KMS-11 (cell line): ENCODE measurements around the gene CRHR1.

Experiments
- H2AFZ ChIP-seq: fragments of 200-600 bp; sonication (generic); 2 replicates; pipeline ENCODE4 v1.6.1; 2016; ENCODE audit warnings: antibody characterized with exemption, mixed run types, low read depth
- H3K27ac ChIP-seq: fragments of 200-600 bp; sonication (generic); 2 replicates; pipeline ENCODE4 v1.6.1; 2016; ENCODE audit warnings: mild to moderate bottlenecking, mixed run types
- H3K27me3 ChIP-seq: fragments of 200-600 bp; sonication (generic); 2 replicates; pipeline ENCODE4 v1.6.1; 2017; ENCODE audit warnings: mild to moderate bottlenecking, low read depth, mixed run types, moderate library complexity; ENCODE audit not compliant: insufficient read depth
- H3K36me3 ChIP-seq: fragments of 200-600 bp; sonication (generic); 2 replicates; pipeline ENCODE4 v1.6.1; 2017; ENCODE audit warnings: mild to moderate bottlenecking, mixed run types; ENCODE audit not compliant: insufficient read depth
- H3K4me1 ChIP-seq: fragments of 200-600 bp; sonication (generic); 2 replicates; pipeline ENCODE4 v1.6.1; 2016; ENCODE audit warnings: mild to moderate bottlenecking, low read depth, mixed run types; ENCODE audit not compliant: poor library complexity, severe bottlenecking
- H3K4me2 ChIP-seq: fragments of 200-600 bp; sonication (generic); 2 replicates; pipeline ENCODE4 v1.7.0; 2016; ENCODE audit warnings: mild to moderate bottlenecking, mixed run types
- H3K4me3 ChIP-seq: fragments of 200-600 bp; sonication (generic); IDR thresholded peaks from 2 replicates; pipeline ENCODE4 v1.6.1; 2017; ENCODE audit warnings: low read depth, low read length, mixed read lengths; ENCODE audit not compliant: insufficient read depth
- H3K79me2 ChIP-seq: fragments of 200-600 bp; sonication (generic); 2 replicates; pipeline ENCODE4 v1.6.1; 2016; ENCODE audit warnings: low read depth, mixed run types; ENCODE audit not compliant: insufficient read depth
- H3K9ac ChIP-seq: fragments of 200-600 bp; sonication (generic); 2 replicates; pipeline ENCODE4 v1.6.1; 2016; ENCODE audit warnings: mild to moderate bottlenecking, mixed run types
- H4K20me1 ChIP-seq: fragments of 200-600 bp; sonication (generic); 2 replicates; pipeline ENCODE4 v1.6.1; 2016; ENCODE audit warnings: mild to moderate bottlenecking, mixed run types; ENCODE audit not compliant: insufficient read depth
- TF ChIP-seq, protein P1 (sequence below): fragments of 200-600 bp; sonication (generic); conservative IDR thresholded peaks from 2 replicates; pipeline ENCODE4 v1.6.1; 2017; ENCODE audit warnings: low read depth, mild to moderate bottlenecking, antibody characterized with exemption, low read length, moderate library complexity, mixed read lengths

CRHR1 gene

GRCh38 chr17:45794840-45795239 lies 10.7 kb downstream of the CRHR1 start:
- H4K20me1 ChIP-seq = no peaks in the 10 kb centered on the region
- TF ChIP-seq, protein P1, sequence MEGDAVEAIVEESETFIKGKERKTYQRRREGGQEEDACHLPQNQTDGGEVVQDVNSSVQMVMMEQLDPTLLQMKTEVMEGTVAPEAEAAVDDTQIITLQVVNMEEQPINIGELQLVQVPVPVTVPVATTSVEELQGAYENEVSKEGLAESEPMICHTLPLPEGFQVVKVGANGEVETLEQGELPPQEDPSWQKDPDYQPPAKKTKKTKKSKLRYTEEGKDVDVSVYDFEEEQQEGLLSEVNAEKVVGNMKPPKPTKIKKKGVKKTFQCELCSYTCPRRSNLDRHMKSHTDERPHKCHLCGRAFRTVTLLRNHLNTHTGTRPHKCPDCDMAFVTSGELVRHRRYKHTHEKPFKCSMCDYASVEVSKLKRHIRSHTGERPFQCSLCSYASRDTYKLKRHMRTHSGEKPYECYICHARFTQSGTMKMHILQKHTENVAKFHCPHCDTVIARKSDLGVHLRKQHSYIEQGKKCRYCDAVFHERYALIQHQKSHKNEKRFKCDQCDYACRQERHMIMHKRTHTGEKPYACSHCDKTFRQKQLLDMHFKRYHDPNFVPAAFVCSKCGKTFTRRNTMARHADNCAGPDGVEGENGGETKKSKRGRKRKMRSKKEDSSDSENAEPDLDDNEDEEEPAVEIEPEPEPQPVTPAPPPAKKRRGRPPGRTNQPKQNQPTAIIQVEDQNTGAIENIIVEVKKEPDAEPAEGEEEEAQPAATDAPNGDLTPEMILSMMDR = no peak
- H3K4me3 ChIP-seq = no peak overlapping the region
- H3K27ac ChIP-seq = no peak overlapping the region
- no peak overlapping the region for H2AFZ ChIP-seq
- no peaks in the 10 kb centered on the region for H3K36me3 ChIP-seq
- H3K4me2 ChIP-seq = no peak overlapping the region
- H3K79me2 ChIP-seq = no peaks in the 10 kb centered on the region
- no peak overlapping the region for H3K9ac ChIP-seq
- no peaks in the 10 kb centered on the region for H3K4me1 ChIP-seq
- H3K27me3 ChIP-seq = peaks cover 81% of the 10 kb centered on the region

DNA sequence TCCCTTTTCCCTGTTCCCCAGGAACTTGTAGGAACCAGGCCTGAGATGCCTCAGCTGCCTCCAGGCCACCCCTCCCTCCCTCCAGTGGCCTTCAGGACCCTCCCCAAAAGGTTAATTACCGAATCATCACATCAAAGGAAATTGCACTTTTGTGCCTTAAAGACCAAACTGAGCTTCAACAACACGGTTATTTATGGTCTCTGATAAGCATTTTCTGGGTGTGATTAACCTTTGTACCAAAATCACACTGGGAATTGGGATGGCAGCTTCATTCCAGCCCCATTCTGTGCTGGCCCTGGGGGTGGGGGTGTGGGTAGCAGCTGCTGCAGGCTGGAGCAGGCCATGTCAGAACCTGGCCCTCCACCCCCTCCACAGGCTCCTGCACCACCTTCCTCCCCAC lies 16.7 kb downstream of the CRHR1 start:
- TF ChIP-seq, protein P1 = no peak
- Histone ChIP-seq H3K4me3 (no peak overlapping the region), H3K9ac (no peak overlapping the region), H3K4me2 (no peak overlapping the region), H3K27me3 (peaks cover 91% of the 10 kb centered on the region), H4K20me1 (no peaks in the 10 kb centered on the region), H3K79me2 (no peaks in the 10 kb centered on the region), H3K4me1 (no peaks in the 10 kb centered on the region), H3K27ac (no peak overlapping the region), H3K36me3 (no peaks in the 10 kb centered on the region), H2AFZ (no peak overlapping the region)

- no peaks in the 10 kb centered on the region for H3K79me2 ChIP-seq
- H4K20me1 ChIP-seq = no peaks in the 10 kb centered on the region
- H3K4me1 ChIP-seq = no peaks in the 10 kb centered on the region
- no peak overlapping the region for H3K27ac ChIP-seq
- no peak overlapping the region for H2AFZ ChIP-seq
- H3K9ac ChIP-seq = no peak overlapping the region
- no peak overlapping the region for H3K4me3 ChIP-seq
- H3K27me3 ChIP-seq = peaks cover 91% of the 10 kb centered on the region
- no peak overlapping the region for H3K4me2 ChIP-seq
- no peaks in the 10 kb centered on the region for H3K36me3 ChIP-seq
- TF ChIP-seq, protein P1 = no peak
These were observed 17.3 kb downstream of the CRHR1 start for GRCh38 chr17:45801421-45801820.

DNA sequence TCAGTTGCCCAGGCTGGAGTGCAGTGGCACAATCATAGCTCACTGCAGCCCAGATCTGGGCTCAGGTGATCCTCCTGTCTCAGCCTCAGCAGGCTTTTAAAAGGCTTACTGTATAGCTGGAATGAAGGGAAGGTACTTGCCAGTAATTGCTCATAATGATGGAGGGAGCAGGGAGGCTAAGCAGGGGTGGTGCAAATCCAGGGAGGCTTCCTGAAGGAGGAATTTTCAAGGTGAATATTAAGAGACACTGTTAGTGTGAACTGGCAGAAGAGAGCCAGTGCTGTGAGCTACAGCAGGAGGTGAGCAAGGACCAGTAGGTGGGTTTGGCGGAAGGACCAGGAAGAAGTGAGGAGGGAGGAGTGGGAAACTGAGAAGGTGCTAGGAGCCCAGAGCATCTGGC lies 24.7 kb downstream of the CRHR1 start:
- H3K4me2 ChIP-seq = no peak overlapping the region
- no peak overlapping the region for H2AFZ ChIP-seq
- H3K27me3 ChIP-seq = peaks cover 47% of the 10 kb centered on the region
- no peak overlapping the region for H3K4me3 ChIP-seq
- H3K27ac ChIP-seq = no peak overlapping the region
- no peak overlapping the region for H3K9ac ChIP-seq
- TF ChIP-seq, protein P1 = no peak
- H3K36me3 ChIP-seq = no peaks in the 10 kb centered on the region
- H3K79me2 ChIP-seq = no peaks in the 10 kb centered on the region
- no peaks in the 10 kb centered on the region for H3K4me1 ChIP-seq
- no peaks in the 10 kb centered on the region for H4K20me1 ChIP-seq

- no peak overlapping the region for H3K27ac ChIP-seq
- H3K9ac ChIP-seq = no peak overlapping the region
- no peaks in the 10 kb centered on the region for H4K20me1 ChIP-seq
- TF ChIP-seq, protein P1 = no peak
- no peaks in the 10 kb centered on the region for H3K36me3 ChIP-seq
- no peaks in the 10 kb centered on the region for H3K79me2 ChIP-seq
- H3K4me3 ChIP-seq = no peak overlapping the region
- H2AFZ ChIP-seq = no peak overlapping the region
- no peaks in the 10 kb centered on the region for H3K4me1 ChIP-seq
- H3K27me3 ChIP-seq = peaks cover 41% of the 10 kb centered on the region; the same call in 1 of the 2 replicates
- no peak overlapping the region for H3K4me2 ChIP-seq
These were observed 25.4 kb downstream of the CRHR1 start for GRCh38 chr17:45809499-45809898.
